PC-9 (cell line): ENCODE measurements around the gene PDK4. TPM values are rescaled to one million over a fixed set of nuclear protein-coding genes. Genes with fewer than 3 reads are reported as not detected.

Experiments
- BruUV-seq: library from RNA; stranded (reverse); fragments of 400-500 nt; replicated peaks from 2 replicates; lab custom pipeline; 2021; lab: Mats Ljungman, UMichigan
- CTCF ChIA-PET: fragments of 300-600 bp; sonication (Branson Sonifier 250); formaldehyde crosslinking; loops from one replicate; lab custom pipeline; 2022; ENCODE audit warnings: antibody characterized with exemption; lab: Charles Lee
- POLR2A ChIA-PET: fragments of 300-600 bp; sonication (Branson Sonifier 250); formaldehyde crosslinking; loops from one replicate; lab custom pipeline; 2022; ENCODE audit warnings: antibody characterized with exemption; ENCODE audit not compliant: unreplicated experiment; lab: Charles Lee
- DNase-seq, 2 experiments: peaks; one replicate each; pipeline versions ENCODE4 v3.0.0 to v3.0.0-alpha.2; 2015 to 2022; ENCODE audit warnings: mixed read lengths in 1 of 2
- H2AFZ ChIP-seq: fragments of 200-600 bp; sonication (generic); 2 replicates; pipeline ENCODE4 v1.8.1; 2017; ENCODE audit warnings: antibody characterized with exemption
- H3F3A ChIP-seq: fragments of 200-600 bp; sonication (generic); 2 replicates; pipeline ENCODE4 v1.8.1; 2017; ENCODE audit warnings: antibody characterized with exemption, mild to moderate bottlenecking, low read depth; ENCODE audit not compliant: insufficient read depth
- H3K27ac ChIP-seq: fragments of 200-600 bp; sonication (generic); 2 replicates; pipeline ENCODE4 v1.6.1; 2016; ENCODE audit warnings: mixed run types
- H3K27me3 ChIP-seq: fragments of 200-600 bp; sonication (generic); 2 replicates; pipeline ENCODE4 v1.6.1; 2016; ENCODE audit warnings: low read depth, mixed run types; ENCODE audit not compliant: insufficient read depth
- H3K36me3 ChIP-seq: fragments of 200-600 bp; sonication (generic); 2 replicates; pipeline ENCODE4 v1.6.1; 2016; ENCODE audit warnings: low read depth, mixed run types
- H3K4me1 ChIP-seq: fragments of 200-600 bp; sonication (generic); replicated peaks from 2 replicates; pipeline ENCODE4 v1.6.1; 2016; ENCODE audit warnings: mixed run types; ENCODE audit not compliant: insufficient read depth
- H3K4me2 ChIP-seq: fragments of 200-600 bp; sonication (generic); 2 replicates; pipeline ENCODE4 v1.6.1; 2017; ENCODE audit warnings: mixed run types
- H3K4me3 ChIP-seq: fragments of 200-600 bp; sonication (generic); 2 replicates; pipeline ENCODE4 v1.6.1; 2016; ENCODE audit warnings: mixed run types
- H3K79me2 ChIP-seq: fragments of 200-600 bp; sonication (generic); 2 replicates; pipeline ENCODE4 v1.6.1; 2017; ENCODE audit warnings: low read depth, mixed run types
- H3K9me2 ChIP-seq: fragments of 200-600 bp; sonication (generic); 2 replicates; pipeline ENCODE4 v1.8.1; 2017; ENCODE audit warnings: mild to moderate bottlenecking; ENCODE audit not compliant: insufficient read depth
- H3K9me3 ChIP-seq: fragments of 200-600 bp; sonication (generic); 2 replicates; pipeline ENCODE4 v1.8.1; 2016; ENCODE audit warnings: low read depth; ENCODE audit not compliant: insufficient read depth
- H4K20me1 ChIP-seq: fragments of 200-600 bp; sonication (generic); 2 replicates; pipeline ENCODE4 v1.8.1; 2017; ENCODE audit not compliant: insufficient read depth
- EZH2 ChIP-seq: fragments of 200-600 bp; sonication (generic); IDR thresholded peaks from 2 replicates; pipeline ENCODE4 v1.8.0; 2017; ENCODE audit warnings: antibody characterized with exemption, low read depth
- intact Hi-C: fragments of 100-400 bp; cut with micrococcal nuclease; formaldehyde crosslinking; loops from one replicate; pipeline ENCODE4 v1.10.0; 2022; ENCODE audit not compliant: unreplicated experiment
- total RNA-seq: library from RNA; stranded (reverse); gene quantifications from 2 replicates; pipeline ENCODE4 v1.2.3, GENCODE V29; 2021
- TF ChIP-seq, protein P1 (sequence below): fragments of 200-600 bp; sonication (generic); conservative IDR thresholded peaks from 2 replicates; pipeline ENCODE4 v1.6.1; 2017; ENCODE audit warnings: mixed run types, antibody characterized with exemption, mild to moderate bottlenecking, moderate library complexity

Gene PDK4
- total RNA-seq, 1 experiment from 2014 or later: 4.8 TPM

DNA sequence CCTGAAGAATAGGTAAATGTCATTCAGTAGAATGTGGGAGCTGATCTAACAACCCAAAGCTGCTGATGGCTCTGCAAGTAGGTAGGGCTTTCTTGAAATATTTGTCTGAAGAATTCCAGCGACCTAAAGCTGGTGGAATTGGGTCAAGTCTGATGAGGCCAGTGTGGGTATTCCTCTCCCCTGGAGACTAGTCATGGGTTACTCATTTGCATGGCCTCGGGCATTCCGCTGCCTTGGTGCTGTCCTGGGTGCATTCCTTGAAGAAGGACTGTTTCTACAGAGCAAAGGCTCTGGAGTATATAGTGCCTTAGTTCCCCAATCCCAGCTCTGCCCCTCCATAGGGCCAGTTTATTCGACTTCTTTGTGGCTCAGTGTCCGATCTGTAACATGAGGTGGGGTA, 19.2 kb downstream of the PDK4 start:
- H3K4me3 ChIP-seq: no peak overlapping the region
- ChIA-PET CTCF (no interaction called here), POLR2A (no interaction called here)
- TF ChIP-seq, protein P1, sequence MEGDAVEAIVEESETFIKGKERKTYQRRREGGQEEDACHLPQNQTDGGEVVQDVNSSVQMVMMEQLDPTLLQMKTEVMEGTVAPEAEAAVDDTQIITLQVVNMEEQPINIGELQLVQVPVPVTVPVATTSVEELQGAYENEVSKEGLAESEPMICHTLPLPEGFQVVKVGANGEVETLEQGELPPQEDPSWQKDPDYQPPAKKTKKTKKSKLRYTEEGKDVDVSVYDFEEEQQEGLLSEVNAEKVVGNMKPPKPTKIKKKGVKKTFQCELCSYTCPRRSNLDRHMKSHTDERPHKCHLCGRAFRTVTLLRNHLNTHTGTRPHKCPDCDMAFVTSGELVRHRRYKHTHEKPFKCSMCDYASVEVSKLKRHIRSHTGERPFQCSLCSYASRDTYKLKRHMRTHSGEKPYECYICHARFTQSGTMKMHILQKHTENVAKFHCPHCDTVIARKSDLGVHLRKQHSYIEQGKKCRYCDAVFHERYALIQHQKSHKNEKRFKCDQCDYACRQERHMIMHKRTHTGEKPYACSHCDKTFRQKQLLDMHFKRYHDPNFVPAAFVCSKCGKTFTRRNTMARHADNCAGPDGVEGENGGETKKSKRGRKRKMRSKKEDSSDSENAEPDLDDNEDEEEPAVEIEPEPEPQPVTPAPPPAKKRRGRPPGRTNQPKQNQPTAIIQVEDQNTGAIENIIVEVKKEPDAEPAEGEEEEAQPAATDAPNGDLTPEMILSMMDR: no peak
- H3K4me1 ChIP-seq: 0 out of 2 replicates have a peak, but pooled peaks cover 5% of the 10 kb centered on the region
- H3K27me3 ChIP-seq: no peaks in the 10 kb centered on the region
- no peaks in the 10 kb centered on the region for H3K36me3 ChIP-seq
- H3K4me2 ChIP-seq: no peak overlapping the region
- DNase-seq: peak in 1 of 2 experiments; percentile 24
- H2AFZ ChIP-seq: no peak overlapping the region
- no peaks in the 10 kb centered on the region for H3K9me2 ChIP-seq
- BruUV-seq: no TSS peak
- no peaks in the 10 kb centered on the region for H4K20me1 ChIP-seq
- intact Hi-C loops: no loop called here
- no peaks in the 10 kb centered on the region; the same call in 1 of the 2 replicates for H3K9me3 ChIP-seq
- no peaks in the 10 kb centered on the region for H3K79me2 ChIP-seq
- H3K27ac ChIP-seq: no peak overlapping the region
- H3F3A ChIP-seq: no peaks in the 10 kb centered on the region

DNA sequence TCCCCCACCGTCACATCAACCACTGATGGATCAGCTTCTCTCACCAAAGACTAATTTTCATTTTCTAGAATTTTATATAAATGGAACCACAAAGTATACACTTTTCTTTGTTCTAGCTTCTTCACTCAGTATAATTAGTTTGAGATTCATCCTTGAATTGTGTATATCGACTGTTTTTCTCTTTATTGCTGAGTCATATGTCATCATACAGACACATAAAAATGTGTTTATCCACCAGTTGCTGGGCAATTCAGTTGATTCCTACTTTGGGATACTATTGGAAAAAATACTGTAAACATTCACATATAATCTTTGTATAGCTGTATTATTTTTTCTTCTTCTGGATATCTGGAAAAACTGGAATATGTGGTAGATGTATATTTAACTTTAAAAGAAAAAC, 26.6 kb downstream of the PDK4 start:
- H3K4me2 ChIP-seq: no peak overlapping the region
- intact Hi-C loops: no loop called here
- no peaks in the 10 kb centered on the region for H3K27me3 ChIP-seq
- no peak overlapping the region for H3K27ac ChIP-seq
- no peaks in the 10 kb centered on the region for H4K20me1 ChIP-seq
- H3K4me1 ChIP-seq: no peaks in the 10 kb centered on the region
- H3K9me3 ChIP-seq: no peaks in the 10 kb centered on the region; the same call in 1 of the 2 replicates
- DNase-seq: no peak
- no peak overlapping the region for H3K4me3 ChIP-seq
- H2AFZ ChIP-seq: no peak overlapping the region
- no peaks in the 10 kb centered on the region for H3F3A ChIP-seq
- H3K79me2 ChIP-seq: no peaks in the 10 kb centered on the region
- TF ChIP-seq, protein P1: no peak
- no peak for TF ChIP-seq EZH2
- ChIA-PET CTCF (no interaction called here), POLR2A (no interaction called here)
- no peaks in the 10 kb centered on the region for H3K9me2 ChIP-seq
- no peaks in the 10 kb centered on the region for H3K36me3 ChIP-seq
- BruUV-seq: no TSS peak

DNA sequence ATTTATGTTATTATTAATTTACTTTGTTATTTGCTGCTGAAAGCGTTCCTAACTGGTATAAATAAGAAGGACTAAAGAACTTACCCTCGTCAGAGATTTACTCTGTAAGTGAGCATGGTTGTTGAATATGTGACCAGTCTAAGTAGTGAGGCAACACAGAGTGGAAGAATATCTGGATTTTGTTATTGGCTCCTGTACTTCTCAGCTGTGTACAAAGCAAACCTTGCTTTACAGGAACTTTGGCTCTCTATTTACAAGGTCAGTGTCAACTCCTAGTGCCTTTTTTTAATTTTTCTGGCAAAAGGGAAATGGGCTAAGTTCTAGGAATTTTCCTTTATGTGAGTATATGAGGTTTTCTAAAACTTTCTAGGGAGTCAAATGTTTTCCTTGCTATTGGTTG, 35.6 kb downstream of the PDK4 start:
- TF ChIP-seq, protein P1: no peak
- no peak for TF ChIP-seq EZH2
- no peaks in the 10 kb centered on the region for H3K27me3 ChIP-seq
- H3K4me2 ChIP-seq: no peak overlapping the region
- no peaks in the 10 kb centered on the region for H4K20me1 ChIP-seq
- no peak for DNase-seq
- H3K4me3 ChIP-seq: no peak overlapping the region
- H3K79me2 ChIP-seq: no peaks in the 10 kb centered on the region
- H3K27ac ChIP-seq: no peak overlapping the region
- H3K36me3 ChIP-seq: no peaks in the 10 kb centered on the region
- no TSS peak for BruUV-seq
- H2AFZ ChIP-seq: no peak overlapping the region
- ChIA-PET POLR2A (no interaction called here), CTCF (no interaction called here)
- intact Hi-C loops: no loop called here
- H3F3A ChIP-seq: no peaks in the 10 kb centered on the region
- H3K4me1 ChIP-seq: no peaks in the 10 kb centered on the region
- H3K9me3 ChIP-seq: no peaks in the 10 kb centered on the region
- H3K9me2 ChIP-seq: no peaks in the 10 kb centered on the region
